Kidney capillary endothelial cell (primary cell): Measurements from ENCODE around the gene DCLRE1B.
"Not testable (repeated sequence)": the region's sequence is repeated elsewhere in the genome, so short reads cannot be mapped to it uniquely, and the experiment has no call there.

ENCODE experiments used
- DNase-seq: peaks from one replicate; pipeline ENCODE4 v3.0.0-alpha.2; 2018; ENCODE audit warnings: low spot score

Gene DCLRE1B

DNA sequence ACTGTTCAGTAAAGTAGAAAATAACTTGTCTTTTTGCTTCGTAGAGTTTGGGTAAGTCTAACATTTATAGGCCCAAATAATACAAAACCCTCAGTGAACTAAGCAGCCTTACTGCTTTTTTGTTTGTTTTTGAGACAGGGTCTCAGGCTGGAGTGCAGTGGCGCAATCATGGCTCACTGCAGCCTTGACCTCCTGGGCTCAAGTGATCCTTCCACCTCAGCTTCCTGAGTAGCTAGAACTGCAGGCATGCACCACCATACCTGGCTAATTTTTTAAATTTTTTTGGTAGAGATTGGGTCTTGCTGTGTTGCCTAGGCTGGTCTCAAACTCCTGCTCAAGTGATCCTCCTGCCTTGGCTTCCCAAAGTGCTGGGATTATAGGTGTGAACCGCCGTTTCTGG is 43.0 kb downstream of the DCLRE1B start:
- not testable (repeated sequence) for DNase-seq

DNA sequence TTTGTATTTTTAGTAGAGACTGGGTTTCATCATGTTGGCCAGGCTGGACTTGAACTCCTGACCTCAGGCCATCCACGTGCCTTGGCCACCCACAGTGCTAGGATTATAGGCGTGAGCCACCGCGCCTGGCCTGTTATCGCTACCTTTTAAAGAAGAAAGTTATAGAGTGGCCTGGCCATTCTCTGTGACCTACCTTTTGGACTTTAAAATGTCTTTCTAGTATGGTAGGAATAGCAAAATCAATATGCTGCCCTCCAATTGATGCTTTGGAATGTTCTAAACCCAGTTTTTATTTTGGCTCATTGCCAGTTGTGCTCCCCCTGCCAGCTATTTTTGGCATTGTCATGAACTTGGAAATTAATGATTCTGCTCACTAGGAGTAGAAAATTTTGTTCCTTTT is 43.9 kb downstream of the DCLRE1B start:
- DNase-seq: no peak

DNA sequence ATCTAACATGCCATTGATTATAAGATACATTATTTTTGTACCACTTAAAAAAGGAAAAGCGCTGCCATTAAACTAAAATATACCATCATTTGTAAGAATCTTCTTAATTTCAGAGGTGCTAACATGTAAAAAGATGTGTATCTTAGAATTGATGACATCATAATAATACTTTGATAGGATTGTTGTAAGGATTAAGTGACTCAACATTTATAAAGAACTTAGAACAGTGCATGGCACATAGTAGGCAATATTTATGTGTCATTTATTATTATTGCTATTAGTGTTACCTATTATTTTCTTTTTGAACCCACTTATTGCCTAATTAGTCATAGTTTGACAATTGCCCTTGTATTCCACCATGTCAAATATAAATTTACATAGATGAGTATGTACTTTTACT is 45.8 kb downstream of the DCLRE1B start:
- no peak for DNase-seq

DNA sequence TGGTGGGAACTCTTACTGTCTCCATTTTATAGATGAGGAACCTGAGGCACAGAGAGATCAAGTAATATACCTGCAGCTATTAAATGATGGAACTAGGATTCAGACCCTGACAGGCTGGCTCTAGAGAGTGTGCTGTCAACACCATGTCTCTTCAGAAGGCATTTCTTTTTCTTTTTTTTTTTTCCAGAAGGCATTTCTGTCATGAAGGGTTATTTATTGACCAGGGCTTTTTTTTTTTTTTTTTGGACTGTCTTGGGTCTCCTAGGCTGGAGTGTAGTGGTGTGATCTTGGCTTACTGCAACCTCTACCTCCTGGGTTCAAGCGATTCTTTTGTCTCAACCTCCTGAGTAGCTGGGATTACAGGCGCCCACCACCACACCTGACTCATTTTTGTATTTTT is 46.6 kb downstream of the DCLRE1B start:
- DNase-seq: no peak

DNA sequence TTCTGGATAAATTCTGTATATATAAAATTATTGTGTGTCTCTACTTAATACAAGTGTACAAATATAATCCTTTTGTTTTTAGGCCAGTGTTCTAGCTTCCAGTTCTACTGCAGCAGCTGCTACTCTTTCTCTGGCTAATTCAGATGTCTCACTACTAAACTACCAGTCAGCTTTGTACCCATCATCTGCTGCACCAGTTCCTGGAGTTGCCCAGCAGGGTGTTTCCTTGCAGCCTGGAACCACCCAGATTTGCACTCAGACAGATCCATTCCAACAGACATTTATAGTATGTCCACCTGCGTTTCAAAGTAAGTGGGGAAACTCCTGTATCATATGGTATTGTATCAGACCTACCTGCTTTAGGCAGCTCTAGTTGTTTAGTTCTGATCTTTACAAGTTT is 52.9 kb downstream of the DCLRE1B start:
- no peak for DNase-seq

DNA sequence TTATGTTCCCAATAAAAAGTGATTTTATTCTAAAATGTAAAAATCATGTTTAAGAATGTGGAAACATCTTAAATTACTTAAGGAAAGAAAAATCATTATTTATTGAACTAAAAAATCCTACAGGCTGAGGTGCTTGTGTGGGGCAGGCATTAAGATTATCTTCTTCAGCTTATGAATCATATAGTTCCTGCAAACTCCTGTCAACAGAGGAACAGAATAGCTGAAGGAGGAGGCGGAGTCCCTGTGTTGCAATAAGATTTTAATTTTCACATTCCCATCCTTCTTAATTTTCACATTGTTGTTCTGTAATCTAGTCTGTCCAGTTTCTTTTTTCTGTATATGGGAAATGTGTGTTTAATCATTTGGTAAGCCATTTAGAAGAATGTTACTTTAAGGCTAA is 53.6 kb downstream of the DCLRE1B start:
- no peak for DNase-seq

DNA sequence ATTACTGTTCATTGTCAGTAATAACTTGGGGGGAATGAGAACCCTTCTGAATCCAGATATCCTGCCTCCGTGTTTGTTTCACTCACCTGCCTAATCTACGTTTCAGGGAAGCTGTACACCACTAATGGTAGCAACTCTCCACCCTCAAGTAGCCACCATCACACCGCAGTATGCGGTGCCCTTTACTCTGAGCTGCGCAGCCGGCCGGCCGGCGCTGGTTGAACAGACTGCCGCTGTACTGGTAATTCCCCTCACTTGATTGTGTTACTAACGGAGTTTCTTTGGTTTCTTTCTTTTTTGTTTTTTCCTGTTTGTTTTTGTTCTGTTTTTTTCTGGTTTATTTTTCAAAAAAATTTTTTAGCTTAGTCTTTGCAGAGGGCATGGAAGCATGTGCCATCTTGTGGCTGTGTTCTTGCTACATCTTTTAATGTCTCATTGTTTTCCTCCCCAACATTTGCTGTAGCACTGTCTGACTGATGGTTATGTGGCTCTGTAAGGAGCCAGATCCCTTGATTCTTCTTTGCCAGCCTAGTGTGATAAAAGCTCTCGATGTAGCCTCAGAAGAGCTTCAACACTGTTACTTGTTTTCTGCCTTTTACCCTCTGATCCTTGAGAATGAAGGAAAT is 58.3 kb downstream of the DCLRE1B start:
- no peak for DNase-seq
